Measurements from ENCODE around the gene CDK12.

- TF ChIP-seq CTCF (conservative IDR thresholded peaks at IDR 0.05 in 1 of 2, IDR thresholded peaks at IDR 0.05 in 1 of 2; ENCODE audit: low read depth in 1 of 2, low read length in 2 of 2) (no peak), EZH2 (IDR thresholded peaks at IDR 0.05; ENCODE audit: low read length, missing control alignments) (no peak)
Measured at GRCh38 chr17:39513309-39513708, 52.0 kb downstream of the CDK12 start.

Measured in fibroblast of lung (primary cell).